Measurements from ENCODE around the gene HCRTR1. TPM values are rescaled to one million over a fixed set of nuclear protein-coding genes. Genes with fewer than 3 reads are reported as not detected.

Gene HCRTR1
- total RNA-seq, 1 experiment from 2014 or later = not detected

DNA sequence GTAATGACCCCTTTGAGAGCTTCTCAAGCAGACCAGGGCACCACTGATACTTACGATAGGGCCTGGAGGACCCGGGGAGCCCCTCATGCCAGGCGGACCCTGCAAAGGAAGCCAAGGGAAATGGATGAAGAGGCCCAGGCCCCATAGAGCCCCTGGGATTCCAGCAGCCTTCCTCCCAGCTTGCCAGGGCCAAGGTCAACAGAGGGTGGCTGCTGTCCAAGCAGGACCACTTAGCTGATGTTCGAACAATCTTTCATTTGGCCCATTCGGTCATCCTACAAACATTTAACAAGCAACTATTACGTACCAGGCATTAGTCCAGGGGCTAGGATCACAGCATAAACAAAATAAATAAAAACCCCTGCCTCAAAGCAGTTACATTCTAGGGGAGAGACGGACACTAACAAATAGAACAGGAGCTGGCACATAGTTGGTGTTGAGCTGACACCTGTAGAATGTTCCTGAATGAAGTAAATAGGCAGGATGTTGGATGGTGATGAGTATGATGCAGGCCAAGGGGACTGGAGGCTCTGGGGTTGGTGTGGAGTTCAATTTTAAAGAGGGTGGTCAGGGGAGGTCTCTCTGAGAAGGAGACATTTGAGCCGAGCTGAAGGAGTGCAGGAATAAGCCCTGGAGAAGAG is 54.2 kb downstream of the HCRTR1 start:
- peaks cover 13% of the 10 kb centered on the region for H3K4me1 ChIP-seq (replicated peaks)
- peaks cover 94% of the 10 kb centered on the region for H3K36me3 ChIP-seq
- H3K9me3 ChIP-seq (replicated peaks) = no peaks in the 10 kb centered on the region
- DNase-seq (ENCODE audit: low read depth in 1 of 2, low spot score in 2 of 2) = no peak
- H3K27me3 ChIP-seq (replicated peaks) = no peaks in the 10 kb centered on the region
- H3K4me3 ChIP-seq = no peak overlapping the region
- H3K27ac ChIP-seq = no peak overlapping the region

DNA sequence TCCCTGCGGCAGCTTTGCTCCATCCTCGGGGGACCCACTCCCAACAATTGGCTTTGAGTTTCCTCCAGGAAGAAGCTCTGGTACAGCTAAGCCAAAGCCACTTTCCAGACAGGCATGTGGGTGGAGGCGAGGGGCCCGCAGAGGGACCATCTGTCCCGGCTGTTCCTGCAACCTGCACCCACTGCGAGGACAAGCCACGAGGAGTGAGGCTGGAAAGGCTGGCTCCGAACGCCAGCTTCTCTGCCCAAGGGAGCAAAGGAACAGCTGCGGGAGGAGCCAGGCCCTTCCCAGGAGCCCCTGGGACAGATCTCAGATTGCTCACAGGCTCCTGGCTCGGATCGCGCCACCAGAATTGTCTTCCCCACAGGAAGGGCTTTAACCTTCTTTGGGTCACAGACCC is 55.5 kb downstream of the HCRTR1 start:
- Histone ChIP-seq H3K9me3 (replicated peaks) (no peaks in the 10 kb centered on the region), H3K36me3 (peaks cover 92% of the 10 kb centered on the region), H3K27me3 (replicated peaks) (no peaks in the 10 kb centered on the region), H3K4me3 (no peak overlapping the region), H3K27ac (no peak overlapping the region), H3K4me1 (replicated peaks) (0 out of 2 replicates have a peak, but pooled peaks cover 3% of the 10 kb centered on the region)
- no peak for DNase-seq (ENCODE audit: low read depth in 1 of 2, low spot score in 2 of 2)

DNA sequence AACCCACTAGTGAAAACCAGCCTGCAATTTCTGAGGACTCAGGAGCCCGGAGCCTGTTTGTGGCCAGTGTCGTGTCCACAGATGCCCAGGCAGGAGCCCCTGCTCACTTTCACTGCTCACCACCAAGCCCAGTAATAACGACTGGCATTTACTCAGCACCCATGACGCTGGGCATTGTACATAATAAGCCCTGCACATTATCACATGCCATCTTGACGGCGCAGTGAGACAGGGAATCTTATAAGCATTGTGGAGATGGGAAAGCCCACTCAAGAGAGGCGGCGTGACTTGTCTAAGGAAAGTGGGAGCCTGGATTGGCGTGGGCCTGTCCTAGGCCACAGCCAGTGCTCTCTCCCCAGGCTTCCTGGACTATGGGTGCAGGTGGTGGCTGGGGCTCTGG is 55.9 kb downstream of the HCRTR1 start:
- Histone ChIP-seq H3K4me3 (no peak overlapping the region), H3K9me3 (replicated peaks) (no peaks in the 10 kb centered on the region), H3K36me3 (peaks cover 92% of the 10 kb centered on the region), H3K27me3 (replicated peaks) (no peaks in the 10 kb centered on the region), H3K4me1 (replicated peaks) (0 out of 2 replicates have a peak, but pooled peaks cover 3% of the 10 kb centered on the region), H3K27ac (no peak overlapping the region)
- DNase-seq (ENCODE audit: low read depth in 1 of 2, low spot score in 2 of 2) = no peak

DNA sequence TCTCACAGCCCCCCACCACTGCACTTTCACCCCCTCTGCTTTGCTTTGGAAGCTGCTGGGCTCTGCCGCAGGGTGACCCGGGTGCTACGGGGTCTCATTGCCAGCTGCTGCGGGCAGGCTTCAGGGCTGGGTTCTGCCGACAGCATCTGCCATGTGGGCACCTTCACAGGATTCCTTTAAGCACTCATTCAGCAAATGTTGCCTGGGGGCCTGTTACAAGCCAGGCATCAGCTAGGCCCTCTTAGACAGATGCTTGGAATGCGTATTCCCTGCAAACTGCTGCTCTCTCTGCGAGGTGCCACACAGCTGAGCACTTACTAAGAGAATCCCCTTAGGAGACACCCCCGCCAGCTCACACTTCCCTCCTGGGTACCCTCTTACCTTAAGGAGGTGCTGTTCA is 57.1 kb downstream of the HCRTR1 start:
- no peak for DNase-seq (ENCODE audit: low read depth in 1 of 2, low spot score in 2 of 2)
- no peaks in the 10 kb centered on the region for H3K27me3 ChIP-seq (replicated peaks)
- H3K27ac ChIP-seq = no peak overlapping the region
- peaks cover 95% of the 10 kb centered on the region for H3K36me3 ChIP-seq
- no peak overlapping the region for H3K4me3 ChIP-seq
- H3K4me1 ChIP-seq (replicated peaks) = 0 out of 2 replicates have a peak, but pooled peaks cover 3% of the 10 kb centered on the region
- no peaks in the 10 kb centered on the region for H3K9me3 ChIP-seq (replicated peaks)

DNA sequence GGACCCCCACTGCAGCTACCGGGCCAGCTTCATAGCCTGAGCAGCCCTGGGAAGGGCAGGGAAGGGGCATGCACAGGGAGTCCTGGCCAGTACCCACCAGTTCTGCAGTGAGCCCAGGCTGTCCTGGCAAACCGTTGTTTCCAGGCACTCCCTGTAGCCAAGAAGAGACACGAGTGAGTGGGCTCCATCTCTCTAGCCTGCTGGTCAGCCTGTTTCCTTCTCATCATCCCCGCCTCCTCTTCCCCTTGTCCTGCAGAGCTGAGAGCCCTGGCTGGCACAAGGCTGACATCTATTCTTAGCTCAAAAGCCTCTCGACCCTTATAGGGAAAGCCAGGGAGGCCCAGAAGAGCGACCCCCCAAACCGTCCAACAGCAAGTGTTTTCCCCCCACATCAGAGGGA is 57.7 kb downstream of the HCRTR1 start:
- no peaks in the 10 kb centered on the region for H3K9me3 ChIP-seq (replicated peaks)
- no peaks in the 10 kb centered on the region for H3K27me3 ChIP-seq (replicated peaks)
- H3K4me1 ChIP-seq (replicated peaks) = 0 out of 2 replicates have a peak, but pooled peaks cover 3% of the 10 kb centered on the region
- DNase-seq (ENCODE audit: low read depth in 1 of 2, low spot score in 2 of 2) = no peak
- no peak overlapping the region for H3K4me3 ChIP-seq
- no peak overlapping the region for H3K27ac ChIP-seq
- H3K36me3 ChIP-seq = peaks cover 95% of the 10 kb centered on the region

DNA sequence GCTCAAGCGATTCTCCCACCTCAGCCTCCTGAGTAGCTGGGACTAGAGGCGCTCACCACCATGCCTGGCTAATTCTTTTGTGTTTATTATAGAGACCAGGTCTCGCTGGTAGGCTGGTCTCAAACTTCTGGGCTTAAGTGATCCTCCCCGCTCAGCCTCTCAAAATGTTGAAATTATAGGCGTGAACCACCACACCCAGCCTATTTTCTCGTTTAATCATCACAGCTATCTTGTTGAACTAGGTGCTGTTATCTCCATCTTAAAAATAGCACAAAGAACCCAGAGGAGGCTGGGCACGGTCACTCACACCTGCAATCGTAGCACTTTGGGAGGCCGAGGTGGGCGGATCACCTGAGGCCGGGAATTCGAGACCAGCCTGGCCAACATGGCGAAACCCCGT is 58.3 kb downstream of the HCRTR1 start:
- 0 out of 2 replicates have a peak, but pooled peaks cover 3% of the 10 kb centered on the region for H3K4me1 ChIP-seq (replicated peaks)
- peaks cover 95% of the 10 kb centered on the region for H3K36me3 ChIP-seq
- no peaks in the 10 kb centered on the region for H3K27me3 ChIP-seq (replicated peaks)
- H3K4me3 ChIP-seq = no peak overlapping the region
- no peak overlapping the region for H3K27ac ChIP-seq
- H3K9me3 ChIP-seq (replicated peaks) = no peaks in the 10 kb centered on the region
- no peak for DNase-seq (ENCODE audit: low read depth in 1 of 2, low spot score in 2 of 2)

Other genes starting within 250 kb of the HCRTR1 start
- gene FABP3, start 244.6 kb upstream of the HCRTR1 start, total RNA-seq (2014; rRNA removed; shearing (Covaris generic)) = 0.24 TPM in 1 of 2 replicates, not detected in the other
- gene SERINC2, start 204.5 kb upstream of the HCRTR1 start, total RNA-seq (2014; rRNA removed; shearing (Covaris generic)) = 10.4 and 16.6 TPM in 2 replicates
- gene TINAGL1, start 41.2 kb upstream of the HCRTR1 start, total RNA-seq (2014; rRNA removed; shearing (Covaris generic)) = 14.9 and 25.9 TPM in 2 replicates
- gene PEF1, start 27.2 kb downstream of the HCRTR1 start, total RNA-seq (2014; rRNA removed; shearing (Covaris generic)) = 68.6 and 76.2 TPM in 2 replicates
- 365 and 404 TPM in 2 replicates for gene COL16A1, start 86.3 kb downstream of the HCRTR1 start, total RNA-seq (2014; rRNA removed; shearing (Covaris generic))
- gene ADGRB2, start 146.7 kb downstream of the HCRTR1 start, total RNA-seq (2014; rRNA removed; shearing (Covaris generic)) = 15.4 and 15.8 TPM in 2 replicates
- 40.3 and 64.0 TPM in 2 replicates for gene SPOCD1, start 198.3 kb downstream of the HCRTR1 start, total RNA-seq (2014; rRNA removed; shearing (Covaris generic))

Data from SJSA1 (cell line).